CD4-positive, alpha-beta T cell (primary cell): ENCODE data around the gene TSSC4. TPM values are rescaled to one million over a fixed set of nuclear protein-coding genes. Genes with fewer than 3 reads are reported as not detected.

Experiments
- ATAC-seq: fragments of 200-7000 bp; cut with Tn5 transposase; one replicate; pipeline ENCODE4 v1.10.0; 2022; ENCODE audit warnings: mild to moderate bottlenecking; ENCODE audit not compliant: poor library complexity
- CTCF ChIA-PET: fragments of 350-600 bp; sonication (Branson Sonifier 250); formaldehyde crosslinking; loops from one replicate; lab custom pipeline; 2021; ENCODE audit warnings: antibody characterized with exemption, inconsistent platforms; lab: Charles Lee
- POLR2A ChIA-PET: fragments of 350-600 bp; sonication (Branson Sonifier 250); formaldehyde crosslinking; loops from one replicate; lab custom pipeline; 2021; ENCODE audit warnings: antibody characterized with exemption, inconsistent platforms; lab: Charles Lee
- DNase-seq, 14 experiments: peaks; one replicate each; pipeline ENCODE4 v3.0.0-alpha.2; 2013 to 2020; ENCODE audit warnings: mixed read lengths in 2 of 14
- H3K27ac ChIP-seq, 2 donors: one replicate each; pipeline versions ENCODE4 v1.5.1 to v1.7.0; 2013; ENCODE audit warnings: low read length in 2 of 2, low read depth in 1 of 2, mild to moderate bottlenecking in 1 of 2
- H3K27me3 ChIP-seq, 2 experiments: 1 replicate in 1 of 2; 2 replicates in 1 of 2; pipeline versions ENCODE4 v1.6.1 to v1.7.0; 2013; ENCODE audit warnings: low read length in 2 of 2, control low read depth in 1 of 2, mild to moderate bottlenecking in 1 of 2, moderate library complexity in 1 of 2; ENCODE audit not compliant: insufficient read depth in 2 of 2, control insufficient read depth in 1 of 2
- H3K36me3 ChIP-seq: one replicate; pipeline ENCODE4 v1.6.1; 2013; ENCODE audit warnings: low read length, control low read depth; ENCODE audit not compliant: insufficient read depth
- H3K4me1 ChIP-seq: one replicate; pipeline ENCODE4 v1.6.1; 2013; ENCODE audit warnings: low read length, control low read depth; ENCODE audit not compliant: insufficient read depth
- H3K4me3 ChIP-seq: one replicate; pipeline ENCODE4 v1.5.1; 2013; ENCODE audit warnings: mild to moderate bottlenecking, low read length, moderate library complexity
- H3K9me3 ChIP-seq, 2 experiments: 1 replicate in 1 of 2; 2 replicates in 1 of 2; pipeline versions ENCODE4 v1.6.1 to v1.7.0; 2013; ENCODE audit warnings: low read length in 2 of 2, mild to moderate bottlenecking in 2 of 2, control low read depth in 1 of 2, moderate library complexity in 1 of 2; ENCODE audit not compliant: control insufficient read depth in 1 of 2, insufficient read depth in 1 of 2
- H3K27ac Mint-ChIP-seq: one replicate; pipeline ENCODE4 v1.8.0; 2020; ENCODE audit warnings: mixed read lengths
- H3K27me3 Mint-ChIP-seq: one replicate; pipeline ENCODE4 v1.8.0; 2021; ENCODE audit warnings: mixed read lengths
- H3K36me3 Mint-ChIP-seq: one replicate; pipeline ENCODE4 v1.8.0; 2021; ENCODE audit warnings: low read depth, mixed read lengths
- H3K4me1 Mint-ChIP-seq: one replicate; pipeline ENCODE4 v1.8.0; 2021; ENCODE audit warnings: low read depth, mixed read lengths
- H3K4me3 Mint-ChIP-seq: one replicate; pipeline ENCODE4 v1.8.0; 2020; ENCODE audit warnings: mild to moderate bottlenecking, mixed read lengths
- H3K9me3 Mint-ChIP-seq: one replicate; pipeline ENCODE4 v1.8.0; 2020; ENCODE audit warnings: mixed read lengths
- intact Hi-C, 2 experiments: fragments of 100-400 bp; cut with DNase I in 1 of 2; cut with micrococcal nuclease in 1 of 2; formaldehyde crosslinking; loops; one replicate each; pipeline versions ENCODE4 v1.15.1 to v1.9.0; 2023 to 2025; cut with DNase I, micrococcal nuclease
- total RNA-seq, 174 experiments: library from RNA in 2 of 174; stranded (reverse) in 2 of 174; gene quantifications; one replicate each; pipeline ENCODE4 v1.2.3 and lab custom pipeline; 2021 to 2026
- TF ChIP-seq, protein P1 (sequence below): fragments of 200-600 bp; IDR thresholded peaks from one replicate; pipeline ENCODE4 v1.8.0; 2022; ENCODE audit warnings: antibody characterized with exemption, mild to moderate bottlenecking

Gene TSSC4
- total RNA-seq, 2 experiments from 2014 or later: 47.5 to 50.0 TPM

GRCh38 chr11:2428322-2428795, 27.8 kb downstream of the TSSC4 start:
- no peaks in the 10 kb centered on the region for H3K27me3 ChIP-seq
- intact Hi-C loops: loop anchor here (1.0 to 2.0 kb wide), 4 partner anchors 103 to 664 kb away; no protein-coding TSS in a partner anchor
- Mint-ChIP-seq H3K4me1 (no peaks in the 10 kb centered on the region), H3K27ac (no peak overlapping the region), H3K27me3 (no peaks in the 10 kb centered on the region), H3K9me3 (no peaks in the 10 kb centered on the region), H3K36me3 (no peaks in the 10 kb centered on the region), H3K4me3 (no peak overlapping the region)
- TF ChIP-seq, protein P1, sequence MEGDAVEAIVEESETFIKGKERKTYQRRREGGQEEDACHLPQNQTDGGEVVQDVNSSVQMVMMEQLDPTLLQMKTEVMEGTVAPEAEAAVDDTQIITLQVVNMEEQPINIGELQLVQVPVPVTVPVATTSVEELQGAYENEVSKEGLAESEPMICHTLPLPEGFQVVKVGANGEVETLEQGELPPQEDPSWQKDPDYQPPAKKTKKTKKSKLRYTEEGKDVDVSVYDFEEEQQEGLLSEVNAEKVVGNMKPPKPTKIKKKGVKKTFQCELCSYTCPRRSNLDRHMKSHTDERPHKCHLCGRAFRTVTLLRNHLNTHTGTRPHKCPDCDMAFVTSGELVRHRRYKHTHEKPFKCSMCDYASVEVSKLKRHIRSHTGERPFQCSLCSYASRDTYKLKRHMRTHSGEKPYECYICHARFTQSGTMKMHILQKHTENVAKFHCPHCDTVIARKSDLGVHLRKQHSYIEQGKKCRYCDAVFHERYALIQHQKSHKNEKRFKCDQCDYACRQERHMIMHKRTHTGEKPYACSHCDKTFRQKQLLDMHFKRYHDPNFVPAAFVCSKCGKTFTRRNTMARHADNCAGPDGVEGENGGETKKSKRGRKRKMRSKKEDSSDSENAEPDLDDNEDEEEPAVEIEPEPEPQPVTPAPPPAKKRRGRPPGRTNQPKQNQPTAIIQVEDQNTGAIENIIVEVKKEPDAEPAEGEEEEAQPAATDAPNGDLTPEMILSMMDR: peak; percentile 86
- H3K36me3 ChIP-seq: no peaks in the 10 kb centered on the region
- H3K4me1 ChIP-seq: peaks cover 3% of the 10 kb centered on the region
- POLR2A ChIA-PET: interaction anchor here (1.7 kb wide), 1 partner anchor 460 kb away, joined by 5 read pairs; no protein-coding TSS in a partner anchor
- ATAC-seq (peak; percentile 97), DNase-seq (peak; percentile 80 to 94 (median 88))
- H3K4me3 ChIP-seq: no peak overlapping the region
- CTCF ChIA-PET: interaction anchor here (4.3 kb wide), 1 partner anchor 104 kb away, joined by 46 read pairs; no protein-coding TSS in a partner anchor
- H3K27ac ChIP-seq: no peak overlapping the region
- H3K9me3 ChIP-seq: peaks cover 0 to 4% of the 10 kb centered on the region in 2 experiments

DNA sequence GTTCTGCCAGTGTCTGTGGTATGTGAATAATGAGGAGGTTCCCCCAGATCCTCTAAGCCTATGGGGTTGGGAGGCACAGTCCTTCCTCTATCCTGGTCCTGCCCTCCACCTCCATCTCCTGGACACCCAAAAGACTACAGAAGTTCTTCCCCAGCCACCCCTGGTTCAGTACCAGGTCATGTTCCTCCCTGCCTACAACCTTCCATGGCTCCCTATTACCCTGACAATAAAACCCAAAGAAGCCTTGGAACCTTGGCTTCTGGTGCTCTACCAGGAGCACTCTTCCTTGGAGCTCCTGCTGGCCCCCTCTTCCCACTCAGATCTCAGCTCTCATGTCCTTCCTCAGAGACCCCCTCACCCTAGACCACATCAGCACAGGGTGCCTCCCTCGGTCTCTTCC, 30.8 kb downstream of the TSSC4 start:
- DNase-seq (no peak), ATAC-seq (no peak)
- Histone ChIP-seq H3K9me3 (no peaks in the 10 kb centered on the region), H3K36me3 (no peaks in the 10 kb centered on the region), H3K4me3 (no peak overlapping the region), H3K27ac (no peak overlapping the region), H3K4me1 (peaks cover 3% of the 10 kb centered on the region), H3K27me3 (no peaks in the 10 kb centered on the region)
- intact Hi-C loops: no loop called here
- POLR2A ChIA-PET: interaction anchor here (1.7 kb wide), 1 partner anchor 36 kb away, joined by 5 read pairs; no protein-coding TSS in a partner anchor
- H3K27ac Mint-ChIP-seq: no peak overlapping the region
- H3K27me3 Mint-ChIP-seq: no peaks in the 10 kb centered on the region
- H3K4me1 Mint-ChIP-seq: no peaks in the 10 kb centered on the region
- H3K9me3 Mint-ChIP-seq: no peaks in the 10 kb centered on the region
- TF ChIP-seq, protein P1: no peak
- H3K4me3 Mint-ChIP-seq: no peak overlapping the region
- CTCF ChIA-PET: interaction anchor here (1.3 kb wide), 2 partner anchors 101 to 102 kb away, joined by 3 to 5 read pairs; no protein-coding TSS in a partner anchor
- H3K36me3 Mint-ChIP-seq: no peaks in the 10 kb centered on the region

DNA sequence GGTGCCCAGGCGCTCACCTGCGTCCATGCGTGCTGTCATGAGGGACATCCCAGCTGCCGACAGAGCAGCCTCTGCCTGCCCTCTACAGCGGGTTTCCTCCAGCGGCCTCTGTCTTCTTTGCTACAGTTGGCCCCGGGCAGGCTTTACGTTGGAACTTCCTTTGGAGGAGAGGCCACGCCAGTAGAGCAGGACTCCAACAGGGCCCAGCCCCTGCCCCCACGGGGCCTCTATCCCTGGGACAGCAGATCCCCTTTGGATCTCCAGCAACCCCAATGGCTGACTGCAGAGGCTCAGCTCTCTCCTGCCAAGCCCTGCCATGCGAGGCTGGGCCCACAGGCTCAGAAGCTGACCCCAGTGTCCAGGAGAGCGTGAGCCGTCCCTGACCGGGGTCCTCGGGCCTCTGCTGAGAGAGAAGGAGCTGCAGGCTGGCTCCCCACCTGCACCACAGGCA, 31.6 kb downstream of the TSSC4 start:
- CTCF ChIA-PET: interaction anchor here (1.3 kb wide), 1 partner anchor 100 kb away, joined by 3 read pairs; no protein-coding TSS in a partner anchor
- H3K4me3 Mint-ChIP-seq: no peak overlapping the region
- H3K9me3 Mint-ChIP-seq: no peaks in the 10 kb centered on the region

More for the DNA sequence above, 31.6 kb downstream of the TSSC4 start:
- POLR2A ChIA-PET: interaction anchor here (1.7 kb wide), 1 partner anchor 35 kb away, joined by 5 read pairs; no protein-coding TSS in a partner anchor
- no peaks in the 10 kb centered on the region for H3K9me3 ChIP-seq
- DNase-seq: no peak
- no peak overlapping the region for H3K4me3 ChIP-seq
- Mint-ChIP-seq H3K36me3 (no peaks in the 10 kb centered on the region), H3K27ac (no peak overlapping the region), H3K4me1 (no peaks in the 10 kb centered on the region), H3K27me3 (no peaks in the 10 kb centered on the region)
- no peak for ATAC-seq
- TF ChIP-seq, protein P1: no peak
- intact Hi-C loops: no loop called here
- H3K27me3 ChIP-seq: no peaks in the 10 kb centered on the region
- no peaks in the 10 kb centered on the region for H3K36me3 ChIP-seq
- H3K27ac ChIP-seq: no peak overlapping the region
- peaks cover 3% of the 10 kb centered on the region for H3K4me1 ChIP-seq
